ENCODE results near the gene RASA1.

The RASA1 gene

DNA sequence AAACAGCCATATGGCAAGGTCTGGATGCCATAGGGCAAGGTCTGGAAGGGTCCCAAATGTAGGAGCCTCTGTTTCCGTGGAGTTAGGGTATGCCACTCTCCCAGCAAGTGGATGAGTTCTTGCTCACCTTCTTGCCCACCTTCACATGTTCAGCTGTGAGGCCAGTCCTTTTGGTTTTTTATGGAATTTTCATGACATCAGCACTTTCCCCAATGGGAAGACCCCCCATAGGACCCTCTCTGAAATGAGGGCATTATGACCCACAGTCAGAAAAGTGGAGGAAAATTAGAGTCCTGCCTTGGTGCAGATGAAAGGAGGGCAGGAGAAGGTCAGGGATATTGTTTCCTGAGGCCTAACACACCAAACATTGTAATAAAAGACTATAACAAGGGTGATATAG is 53.9 kb downstream of the RASA1 start:
- no peaks in the 10 kb centered on the region for H3K27me3 ChIP-seq (replicated peaks; ENCODE audit: control insufficient read depth, insufficient read depth, low read length)
- no peak for DNase-seq (ENCODE audit: low read depth)
- no peaks in the 10 kb centered on the region for H3K36me3 ChIP-seq (ENCODE audit: control insufficient read depth, insufficient read depth, low read length, severe bottlenecking)
- H3K9me3 ChIP-seq (ENCODE audit: control insufficient read depth, low read length) = no peaks in the 10 kb centered on the region
- peaks cover 12% of the 10 kb centered on the region for H3K4me1 ChIP-seq (ENCODE audit: control insufficient read depth, insufficient read depth, low read length)
- H3K4me3 ChIP-seq (ENCODE audit: low read length) = no peak overlapping the region
- H3K9ac ChIP-seq (ENCODE audit: low read length) = no peak overlapping the region

DNA sequence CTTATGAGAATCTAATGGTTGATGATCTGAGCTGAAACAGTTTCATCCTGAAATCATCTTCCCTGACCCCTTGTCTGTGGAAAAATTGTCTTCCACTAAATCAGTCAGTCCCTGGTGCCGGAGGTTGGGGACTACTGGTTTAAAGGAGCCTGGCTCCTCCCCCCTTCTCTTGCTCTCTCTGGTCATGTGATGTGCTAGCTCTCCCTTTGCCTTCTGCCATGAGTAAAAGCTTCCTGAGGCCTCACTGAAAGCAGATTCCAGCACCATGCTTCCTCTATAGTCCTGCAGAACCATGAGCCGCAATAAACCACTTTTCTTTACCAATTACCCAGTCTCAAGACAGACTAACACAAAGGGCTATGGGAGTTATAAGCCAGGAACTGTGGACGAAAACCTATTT is 54.7 kb downstream of the RASA1 start:
- Histone ChIP-seq H3K9ac (ENCODE audit: low read length) (no peak overlapping the region), H3K27me3 (replicated peaks; ENCODE audit: control insufficient read depth, insufficient read depth, low read length) (no peaks in the 10 kb centered on the region), H3K4me1 (ENCODE audit: control insufficient read depth, insufficient read depth, low read length) (peaks cover 16% of the 10 kb centered on the region), H3K9me3 (ENCODE audit: control insufficient read depth, low read length) (no peaks in the 10 kb centered on the region), H3K36me3 (ENCODE audit: control insufficient read depth, insufficient read depth, low read length, severe bottlenecking) (no peaks in the 10 kb centered on the region), H3K4me3 (ENCODE audit: low read length) (no peak overlapping the region)
- no peak for DNase-seq (ENCODE audit: low read depth)

DNA sequence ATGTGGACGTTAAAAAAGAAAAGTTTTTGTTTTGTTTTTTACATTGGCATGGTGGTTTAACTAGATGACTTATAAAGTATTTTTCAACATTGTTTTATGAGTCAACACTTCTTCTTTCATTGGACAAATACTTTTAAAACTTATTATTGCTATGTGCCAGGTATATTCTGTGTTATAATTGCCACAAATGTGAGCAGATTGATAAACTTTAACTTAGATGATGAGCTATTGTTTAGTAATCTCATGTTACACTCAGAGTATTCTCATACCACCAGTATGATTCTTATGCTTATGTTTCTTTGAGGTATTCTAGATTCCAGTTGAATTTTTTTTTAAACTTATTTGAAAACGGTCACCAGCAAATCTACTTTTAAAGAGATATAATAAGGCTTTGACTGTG is 60.3 kb downstream of the RASA1 start:
- DNase-seq (ENCODE audit: low read depth) = peak; percentile 10
- Histone ChIP-seq H3K36me3 (ENCODE audit: control insufficient read depth, insufficient read depth, low read length, severe bottlenecking) (peaks cover 9% of the 10 kb centered on the region), H3K27me3 (replicated peaks; ENCODE audit: control insufficient read depth, insufficient read depth, low read length) (no peaks in the 10 kb centered on the region), H3K4me1 (ENCODE audit: control insufficient read depth, insufficient read depth, low read length) (peaks cover 23% of the 10 kb centered on the region), H3K4me3 (ENCODE audit: low read length) (no peak overlapping the region), H3K9me3 (ENCODE audit: control insufficient read depth, low read length) (no peaks in the 10 kb centered on the region), H3K9ac (ENCODE audit: low read length) (no peak overlapping the region)

DNA sequence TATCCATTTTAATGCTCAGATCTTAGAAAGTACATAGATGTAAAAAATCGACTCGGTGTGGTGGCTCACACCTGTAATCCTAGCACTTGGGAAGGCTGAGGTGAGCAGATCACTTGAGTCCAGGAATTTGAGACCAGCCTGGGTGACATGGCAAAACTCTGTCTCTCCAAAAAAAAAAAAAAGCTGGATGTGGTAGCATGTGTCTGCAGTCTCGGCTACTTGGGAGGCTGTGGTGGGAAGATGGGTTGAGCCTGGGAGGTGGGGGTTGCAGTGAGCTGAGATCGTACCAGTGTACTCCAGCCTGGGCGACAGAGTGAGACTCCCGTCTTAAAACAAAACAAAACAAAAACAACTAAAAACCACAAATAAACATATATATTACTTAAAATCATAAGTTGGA is 61.4 kb downstream of the RASA1 start:
- Histone ChIP-seq H3K9ac (ENCODE audit: low read length) (no peak overlapping the region), H3K27me3 (replicated peaks; ENCODE audit: control insufficient read depth, insufficient read depth, low read length) (no peaks in the 10 kb centered on the region), H3K4me3 (ENCODE audit: low read length) (no peak overlapping the region), H3K9me3 (ENCODE audit: control insufficient read depth, low read length) (no peaks in the 10 kb centered on the region), H3K4me1 (ENCODE audit: control insufficient read depth, insufficient read depth, low read length) (peaks cover 23% of the 10 kb centered on the region), H3K36me3 (ENCODE audit: control insufficient read depth, insufficient read depth, low read length, severe bottlenecking) (peaks cover 20% of the 10 kb centered on the region)
- DNase-seq (ENCODE audit: low read depth) = no peak

DNA sequence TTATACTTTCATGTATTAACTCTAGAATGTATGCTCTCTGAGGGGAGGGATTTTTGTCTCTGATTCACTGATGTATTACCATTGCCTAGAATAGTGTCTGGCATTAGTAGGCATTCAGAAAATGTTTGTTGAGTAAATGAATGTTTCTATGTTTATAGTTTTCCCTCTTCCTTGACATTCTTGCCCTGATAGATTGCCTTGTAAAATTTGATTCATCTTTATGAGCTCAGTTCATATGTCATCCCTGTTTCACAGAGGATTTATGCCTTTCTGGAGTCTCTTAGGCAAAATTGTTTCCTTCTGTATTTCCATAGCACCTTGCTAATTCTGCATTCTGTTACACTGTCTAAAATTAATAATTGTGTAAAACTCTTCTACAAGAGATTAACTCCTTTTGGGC is 72.3 kb downstream of the RASA1 start:
- no peaks in the 10 kb centered on the region for H3K27me3 ChIP-seq (replicated peaks; ENCODE audit: control insufficient read depth, insufficient read depth, low read length)
- H3K4me1 ChIP-seq (ENCODE audit: control insufficient read depth, insufficient read depth, low read length) = no peaks in the 10 kb centered on the region
- H3K9ac ChIP-seq (ENCODE audit: low read length) = no peak overlapping the region
- peaks cover 74% of the 10 kb centered on the region for H3K36me3 ChIP-seq (ENCODE audit: control insufficient read depth, insufficient read depth, low read length, severe bottlenecking)
- H3K4me3 ChIP-seq (ENCODE audit: low read length) = no peak overlapping the region
- no peaks in the 10 kb centered on the region for H3K9me3 ChIP-seq (ENCODE audit: control insufficient read depth, low read length)
- DNase-seq (ENCODE audit: low read depth) = no peak

DNA sequence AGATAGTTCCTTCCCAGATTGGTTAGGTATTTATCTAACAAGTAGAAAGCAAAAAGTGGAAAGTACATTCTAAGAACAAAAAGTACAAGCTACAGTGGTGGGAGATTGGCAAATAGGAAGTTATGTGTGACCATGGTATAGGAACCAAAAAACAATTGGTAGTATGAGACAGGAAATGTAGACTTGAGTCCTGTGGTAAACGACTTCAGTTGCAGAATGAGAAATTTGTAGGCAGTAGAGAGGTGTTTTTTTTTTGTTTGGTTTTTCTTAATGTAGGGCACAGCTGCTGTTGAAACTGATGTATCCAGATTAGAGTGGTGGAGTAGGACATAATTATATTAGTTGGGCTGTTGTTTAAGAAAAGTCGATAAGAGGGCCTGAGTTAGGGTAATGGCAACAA is 73.0 kb downstream of the RASA1 start:
- Histone ChIP-seq H3K36me3 (ENCODE audit: control insufficient read depth, insufficient read depth, low read length, severe bottlenecking) (peaks cover 73% of the 10 kb centered on the region), H3K4me1 (ENCODE audit: control insufficient read depth, insufficient read depth, low read length) (no peaks in the 10 kb centered on the region), H3K27me3 (replicated peaks; ENCODE audit: control insufficient read depth, insufficient read depth, low read length) (no peaks in the 10 kb centered on the region), H3K4me3 (ENCODE audit: low read length) (no peak overlapping the region), H3K9me3 (ENCODE audit: control insufficient read depth, low read length) (no peaks in the 10 kb centered on the region), H3K9ac (ENCODE audit: low read length) (no peak overlapping the region)
- DNase-seq (ENCODE audit: low read depth) = no peak

DNA sequence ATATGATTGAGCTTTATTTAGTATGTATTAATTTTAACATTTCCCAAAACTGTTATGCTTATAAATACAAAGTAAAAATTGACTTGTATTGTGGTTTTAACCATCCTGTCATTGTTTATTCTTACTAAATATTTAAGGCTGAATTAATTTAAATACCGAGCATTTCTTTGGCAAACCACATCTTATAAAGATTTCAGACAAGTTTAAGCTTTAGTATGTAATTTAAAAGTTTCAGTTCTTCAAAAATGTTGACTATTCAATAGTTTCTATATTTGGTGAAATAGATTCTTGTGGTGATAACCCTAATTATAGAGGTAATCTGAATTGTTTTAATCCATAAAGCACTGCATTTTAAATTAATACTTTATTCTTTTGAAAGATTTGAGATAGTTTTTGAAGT is 79.6 kb downstream of the RASA1 start:
- Histone ChIP-seq H3K27me3 (replicated peaks; ENCODE audit: control insufficient read depth, insufficient read depth, low read length) (no peaks in the 10 kb centered on the region), H3K4me3 (ENCODE audit: low read length) (no peak overlapping the region), H3K9me3 (ENCODE audit: control insufficient read depth, low read length) (no peaks in the 10 kb centered on the region), H3K9ac (ENCODE audit: low read length) (no peak overlapping the region), H3K4me1 (ENCODE audit: control insufficient read depth, insufficient read depth, low read length) (peaks cover 5% of the 10 kb centered on the region), H3K36me3 (ENCODE audit: control insufficient read depth, insufficient read depth, low read length, severe bottlenecking) (peaks cover 68% of the 10 kb centered on the region)
- peak; percentile 56 for DNase-seq (ENCODE audit: low read depth)

DNA sequence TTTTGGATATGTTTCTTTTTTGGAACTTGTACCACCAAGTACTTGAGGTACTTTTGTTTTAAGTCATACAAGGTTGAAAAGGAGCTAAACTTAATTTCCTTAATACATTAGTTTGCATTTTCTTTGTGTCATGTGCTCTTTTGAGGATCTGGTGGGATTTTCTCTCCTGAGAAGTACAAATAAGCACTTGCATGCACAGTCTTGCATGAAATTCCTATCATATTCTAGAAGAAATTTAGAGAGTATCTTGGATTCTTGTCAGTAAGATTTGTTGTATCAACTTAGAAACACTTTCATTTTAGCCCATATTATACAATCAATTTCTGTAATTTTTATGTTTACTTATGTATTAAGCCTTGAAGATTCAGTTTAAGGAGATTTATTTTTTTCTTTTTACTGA is 80.2 kb downstream of the RASA1 start:
- DNase-seq (ENCODE audit: low read depth) = peak; percentile 51
- Histone ChIP-seq H3K9me3 (ENCODE audit: control insufficient read depth, low read length) (no peaks in the 10 kb centered on the region), H3K4me3 (ENCODE audit: low read length) (no peak overlapping the region), H3K36me3 (ENCODE audit: control insufficient read depth, insufficient read depth, low read length, severe bottlenecking) (peaks cover 62% of the 10 kb centered on the region), H3K9ac (ENCODE audit: low read length) (no peak overlapping the region), H3K27me3 (replicated peaks; ENCODE audit: control insufficient read depth, insufficient read depth, low read length) (no peaks in the 10 kb centered on the region), H3K4me1 (ENCODE audit: control insufficient read depth, insufficient read depth, low read length) (peaks cover 5% of the 10 kb centered on the region)

DNA sequence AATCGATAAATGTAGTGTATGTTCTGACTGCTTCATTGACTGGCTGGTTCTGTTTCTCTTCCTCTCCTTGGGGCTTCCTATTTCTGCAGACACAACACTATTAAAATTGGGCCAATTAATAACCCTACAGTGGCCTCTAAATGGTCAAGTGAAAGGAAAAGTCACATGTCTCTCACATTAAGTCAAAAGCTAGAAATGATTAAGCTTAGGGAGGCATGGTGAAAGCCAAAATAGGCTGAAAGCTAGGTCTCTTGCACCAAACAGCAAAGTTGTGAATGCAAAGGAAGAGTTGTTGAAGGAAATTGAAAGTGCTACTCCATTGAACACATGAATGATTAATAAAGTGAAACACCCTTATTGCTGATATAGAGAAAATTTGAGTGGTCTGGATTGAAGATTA is 86.8 kb downstream of the RASA1 start:
- Histone ChIP-seq H3K36me3 (ENCODE audit: control insufficient read depth, insufficient read depth, low read length, severe bottlenecking) (peaks cover 56% of the 10 kb centered on the region), H3K9ac (ENCODE audit: low read length) (no peak overlapping the region), H3K4me3 (ENCODE audit: low read length) (no peak overlapping the region), H3K4me1 (ENCODE audit: control insufficient read depth, insufficient read depth, low read length) (no peaks in the 10 kb centered on the region), H3K9me3 (ENCODE audit: control insufficient read depth, low read length) (no peaks in the 10 kb centered on the region), H3K27me3 (replicated peaks; ENCODE audit: control insufficient read depth, insufficient read depth, low read length) (no peaks in the 10 kb centered on the region)
- DNase-seq (ENCODE audit: low read depth) = no peak

DNA sequence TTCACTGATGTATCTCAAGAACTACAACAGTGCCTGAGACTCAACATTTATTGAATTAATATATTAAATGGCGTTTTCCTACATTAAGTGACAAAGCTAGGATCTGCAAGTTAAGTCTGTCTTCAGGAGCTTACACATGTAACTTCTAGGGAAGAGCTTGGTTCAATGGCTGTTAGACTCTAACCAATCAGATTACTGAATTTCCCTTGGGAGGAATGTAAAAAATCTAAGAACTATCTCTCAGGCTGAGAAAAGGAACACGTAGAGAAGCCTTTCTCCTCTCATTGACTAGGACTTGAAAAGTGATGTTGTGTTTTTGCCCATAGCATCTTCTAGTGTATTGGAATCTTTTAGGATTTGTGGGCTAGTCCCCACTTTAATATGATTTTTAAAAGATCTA is 91.4 kb downstream of the RASA1 start:
- no peaks in the 10 kb centered on the region for H3K9me3 ChIP-seq (ENCODE audit: control insufficient read depth, low read length)
- no peak overlapping the region for H3K9ac ChIP-seq (ENCODE audit: low read length)
- no peak overlapping the region for H3K4me3 ChIP-seq (ENCODE audit: low read length)
- no peak for DNase-seq (ENCODE audit: low read depth)
- no peaks in the 10 kb centered on the region for H3K27me3 ChIP-seq (replicated peaks; ENCODE audit: control insufficient read depth, insufficient read depth, low read length)
- H3K36me3 ChIP-seq (ENCODE audit: control insufficient read depth, insufficient read depth, low read length, severe bottlenecking) = peaks cover 49% of the 10 kb centered on the region
- H3K4me1 ChIP-seq (ENCODE audit: control insufficient read depth, insufficient read depth, low read length) = peaks cover 42% of the 10 kb centered on the region

DNA sequence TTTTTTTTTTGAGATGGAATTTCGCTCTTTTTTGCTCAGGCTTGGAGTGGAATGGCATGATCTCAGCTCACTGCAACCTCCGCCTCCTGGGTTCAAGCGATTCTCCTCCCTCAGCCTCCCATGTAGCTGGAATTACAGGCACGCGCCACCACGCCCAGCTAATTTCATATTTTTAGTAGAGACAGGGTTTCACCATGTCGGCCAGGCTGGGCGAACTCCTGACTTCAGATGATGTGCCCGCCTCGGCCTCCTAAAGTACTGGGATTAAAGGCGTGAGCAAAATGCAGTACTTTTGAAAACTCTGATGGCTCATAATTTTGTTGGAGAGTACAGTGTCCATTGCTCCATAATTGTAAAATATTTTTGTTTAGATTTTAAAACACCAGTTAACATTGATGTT is 92.4 kb downstream of the RASA1 start:
- H3K36me3 ChIP-seq (ENCODE audit: control insufficient read depth, insufficient read depth, low read length, severe bottlenecking) = peaks cover 49% of the 10 kb centered on the region
- no peak for DNase-seq (ENCODE audit: low read depth)
- no peaks in the 10 kb centered on the region for H3K9me3 ChIP-seq (ENCODE audit: control insufficient read depth, low read length)
- no peak overlapping the region for H3K4me3 ChIP-seq (ENCODE audit: low read length)
- no peaks in the 10 kb centered on the region for H3K27me3 ChIP-seq (replicated peaks; ENCODE audit: control insufficient read depth, insufficient read depth, low read length)
- H3K9ac ChIP-seq (ENCODE audit: low read length) = peak overlapping the region; percentile 42
- peaks cover 42% of the 10 kb centered on the region for H3K4me1 ChIP-seq (ENCODE audit: control insufficient read depth, insufficient read depth, low read length)

DNA sequence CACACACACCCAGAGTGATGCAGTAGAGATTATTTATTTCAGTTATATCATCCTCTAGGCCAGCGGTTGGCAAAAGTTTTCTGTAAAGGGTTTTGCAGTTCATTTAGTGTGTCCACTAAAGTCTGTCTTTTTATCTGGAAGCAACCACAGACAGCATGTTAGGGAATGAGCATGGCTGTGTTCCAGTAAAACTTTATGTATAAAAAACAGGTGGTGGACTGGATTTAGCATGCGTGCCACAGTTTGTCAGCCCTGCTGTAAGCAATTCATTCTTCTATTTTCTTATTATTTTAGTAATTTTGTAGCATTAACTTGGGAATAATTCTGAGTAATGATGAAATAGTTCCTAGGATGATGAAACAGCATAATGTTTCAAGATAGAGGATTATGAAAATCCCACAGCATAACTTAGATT is 93.4 kb downstream of the RASA1 start:
- H3K9me3 ChIP-seq (ENCODE audit: control insufficient read depth, low read length) = no peaks in the 10 kb centered on the region
- DNase-seq (ENCODE audit: low read depth) = peak; percentile 74
- H3K4me3 ChIP-seq (ENCODE audit: low read length) = no peak overlapping the region
- no peaks in the 10 kb centered on the region for H3K27me3 ChIP-seq (replicated peaks; ENCODE audit: control insufficient read depth, insufficient read depth, low read length)
- peak overlapping the region; percentile 42 for H3K9ac ChIP-seq (ENCODE audit: low read length)
- H3K36me3 ChIP-seq (ENCODE audit: control insufficient read depth, insufficient read depth, low read length, severe bottlenecking) = peaks cover 49% of the 10 kb centered on the region
- H3K4me1 ChIP-seq (ENCODE audit: control insufficient read depth, insufficient read depth, low read length) = peaks cover 42% of the 10 kb centered on the region
